Nephron (organoid): Measurements from ENCODE around the gene PDZRN4.
A peak's percentile ranks its signal among the peaks of the same experiment; 100 is the strongest.

ENCODE experiments used
- H3K27ac Mint-ChIP-seq, 3 experiments: 2 replicates each; pipeline ENCODE4 v1.8.0; 2020; ENCODE audit warnings: mixed read lengths in 3 of 3, mild to moderate bottlenecking in 2 of 3, moderate library complexity in 1 of 3
- H3K27me3 Mint-ChIP-seq: 2 replicates; pipeline ENCODE4 v1.8.0; 2021; ENCODE audit warnings: low read depth, mild to moderate bottlenecking, moderate library complexity, mixed read lengths
- H3K36me3 Mint-ChIP-seq: 2 replicates; pipeline ENCODE4 v1.8.0; 2020; ENCODE audit warnings: low read depth, mixed read lengths
- H3K4me1 Mint-ChIP-seq: 2 replicates; pipeline ENCODE4 v1.8.0; 2020; ENCODE audit warnings: mixed read lengths
- H3K4me3 Mint-ChIP-seq, 3 experiments: 2 replicates each; pipeline ENCODE4 v1.8.0; 2020; ENCODE audit warnings: mild to moderate bottlenecking in 3 of 3, mixed read lengths in 3 of 3, moderate library complexity in 2 of 3
- H3K9me3 Mint-ChIP-seq: 2 replicates; pipeline ENCODE4 v1.8.0; 2020; ENCODE audit warnings: mixed read lengths
- CTCF ChIP-seq, 3 experiments: fragments of 200-600 bp; sonication (generic); IDR thresholded peaks; one replicate each; pipeline ENCODE4 v1.5.0; 2021; ENCODE audit warnings: antibody characterized with exemption in 3 of 3; ENCODE audit not compliant: unreplicated experiment in 3 of 3

The PDZRN4 gene

GRCh38 chr12:41206298-41206697 is 18.2 kb downstream of the PDZRN4 start:
- H3K4me3 Mint-ChIP-seq, result no peak overlapping the region
- no peak for TF ChIP-seq CTCF (IDR thresholded peaks at IDR 0.05; ENCODE audit: unreplicated experiment in 3 of 3)
- H3K4me1 Mint-ChIP-seq, result peaks cover 14% of the 10 kb centered on the region
- H3K9me3 Mint-ChIP-seq, result no peaks in the 10 kb centered on the region
- no peaks in the 10 kb centered on the region for H3K27me3 Mint-ChIP-seq
- peaks cover 5% of the 10 kb centered on the region for H3K36me3 Mint-ChIP-seq
- no peak overlapping the region for H3K27ac Mint-ChIP-seq

- Mint-ChIP-seq H3K27ac (no peak overlapping the region), H3K27me3 (no peaks in the 10 kb centered on the region), H3K4me1 (peaks cover 13% of the 10 kb centered on the region), H3K36me3 (no peaks in the 10 kb centered on the region), H3K4me3 (no peak overlapping the region), H3K9me3 (no peaks in the 10 kb centered on the region)
- TF ChIP-seq CTCF (IDR thresholded peaks at IDR 0.05; ENCODE audit: unreplicated experiment in 3 of 3), result no peak
Observed at GRCh38 chr12:41211448-41211847, 23.3 kb downstream of the PDZRN4 start.

DNA sequence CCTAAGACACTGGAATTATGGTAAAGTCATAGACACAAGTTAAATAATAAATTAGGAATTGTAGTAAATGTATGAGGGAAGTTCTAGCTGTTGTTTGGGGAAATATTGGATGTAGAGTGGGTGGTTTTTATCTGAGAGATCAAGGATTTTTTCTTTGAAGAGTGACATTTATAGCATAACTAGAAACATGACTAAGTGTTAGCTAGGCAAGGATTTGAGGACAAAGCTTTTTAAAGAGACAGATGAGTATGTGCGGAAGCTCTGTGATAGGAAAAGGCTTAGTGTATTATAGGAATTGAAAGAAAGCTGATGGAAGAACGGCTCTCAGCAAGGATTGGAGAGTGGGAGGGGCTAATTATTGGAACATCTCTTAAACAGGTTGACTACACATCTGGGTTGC is 24.5 kb downstream of the PDZRN4 start:
- Mint-ChIP-seq H3K27me3 (no peaks in the 10 kb centered on the region), H3K27ac (peak overlapping the region in 1 of 3 experiments; percentile 0), H3K4me3 (no peak overlapping the region), H3K9me3 (no peaks in the 10 kb centered on the region), H3K4me1 (peaks cover 15% of the 10 kb centered on the region), H3K36me3 (no peaks in the 10 kb centered on the region)
- TF ChIP-seq CTCF (IDR thresholded peaks at IDR 0.05; ENCODE audit: unreplicated experiment in 3 of 3), result no peak

- no peaks in the 10 kb centered on the region for H3K9me3 Mint-ChIP-seq
- no peak overlapping the region for H3K4me3 Mint-ChIP-seq
- no peaks in the 10 kb centered on the region for H3K27me3 Mint-ChIP-seq
- peaks cover 20% of the 10 kb centered on the region for H3K4me1 Mint-ChIP-seq
- peak overlapping the region in 1 of 3 experiments; percentile 0 for H3K27ac Mint-ChIP-seq
- H3K36me3 Mint-ChIP-seq, result no peaks in the 10 kb centered on the region
- TF ChIP-seq CTCF (IDR thresholded peaks at IDR 0.05; ENCODE audit: unreplicated experiment in 3 of 3), result no peak
Observed at GRCh38 chr12:41213107-41213506, 25.0 kb downstream of the PDZRN4 start.

GRCh38 chr12:41213648-41214047 is 25.5 kb downstream of the PDZRN4 start:
- Mint-ChIP-seq H3K4me3 (no peak overlapping the region), H3K9me3 (no peaks in the 10 kb centered on the region), H3K27me3 (no peaks in the 10 kb centered on the region), H3K36me3 (no peaks in the 10 kb centered on the region), H3K27ac (peak overlapping the region in 1 of 3 experiments; percentile 0), H3K4me1 (peaks cover 21% of the 10 kb centered on the region)
- no peak for TF ChIP-seq CTCF (IDR thresholded peaks at IDR 0.05; ENCODE audit: unreplicated experiment in 3 of 3)

DNA sequence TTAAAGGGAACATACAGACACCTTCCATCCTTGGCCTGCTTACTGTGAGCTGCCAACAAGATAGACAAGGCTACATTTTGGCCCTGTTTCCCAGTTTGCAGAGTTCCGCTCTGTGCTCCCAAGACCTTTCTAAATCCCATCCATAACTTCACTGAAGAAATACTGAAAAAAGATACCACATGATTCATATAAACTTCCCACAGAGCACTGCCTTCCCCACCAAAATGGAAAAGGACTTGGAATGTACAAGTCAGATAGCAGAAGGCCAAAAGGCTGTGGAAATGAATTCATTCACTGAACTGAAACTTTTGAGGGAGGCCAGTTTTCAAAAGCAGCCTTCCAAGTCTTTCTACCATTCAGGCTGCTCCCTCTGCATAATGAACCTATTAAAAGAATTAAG is 29.6 kb downstream of the PDZRN4 start:
- no peaks in the 10 kb centered on the region for H3K9me3 Mint-ChIP-seq
- H3K27ac Mint-ChIP-seq, result peak overlapping the region in 2 of 3 experiments; percentile 76 to 78
- no peaks in the 10 kb centered on the region for H3K36me3 Mint-ChIP-seq
- H3K4me3 Mint-ChIP-seq, result no peak overlapping the region
- peaks cover 31% of the 10 kb centered on the region for H3K4me1 Mint-ChIP-seq
- TF ChIP-seq CTCF (IDR thresholded peaks at IDR 0.05; ENCODE audit: unreplicated experiment in 3 of 3), result no peak
- H3K27me3 Mint-ChIP-seq, result no peaks in the 10 kb centered on the region
